Epithelial cell of esophagus (primary cell): ENCODE data around the gene SENP2.
A peak's percentile ranks its signal among the peaks of the same experiment; 100 is the strongest.

ENCODE experiments used
- DNase-seq: peaks from one replicate; pipeline ENCODE4 v3.0.0; 2010; ENCODE audit warnings: low read depth
- H3K4me3 ChIP-seq: 2 replicates; pipeline ENCODE4 v1.5.1; 2011; ENCODE audit warnings: mild to moderate bottlenecking, low read length, control low read depth
- CTCF ChIP-seq: IDR thresholded peaks from 2 replicates; pipeline ENCODE4 v1.5.1; 2011; ENCODE audit warnings: low read depth, mild to moderate bottlenecking, low read length, control low read depth, inconsistent platforms; ENCODE audit not compliant: insufficient read depth; ENCODE audit errors: missing control alignments

SENP2 gene

GRCh38 chr3:185653949-185654757, 68.1 kb downstream of the SENP2 start:
- no peak overlapping the region for H3K4me3 ChIP-seq
- DNase-seq = no peak
- TF ChIP-seq CTCF = no peak

GRCh38 chr3:185654758-185655145, 68.7 kb downstream of the SENP2 start:
- no peak for DNase-seq
- no peak overlapping the region for H3K4me3 ChIP-seq
- no peak for TF ChIP-seq CTCF

- H3K4me3 ChIP-seq = no peak overlapping the region
- no peak for TF ChIP-seq CTCF
- DNase-seq = no peak
Measured at GRCh38 chr3:185655426-185656320, 69.6 kb downstream of the SENP2 start.

GRCh38 chr3:185656321-185656840, 70.3 kb downstream of the SENP2 start:
- H3K4me3 ChIP-seq = no peak overlapping the region
- DNase-seq = peak; percentile 90

GRCh38 chr3:185657211-185657610, 71.1 kb downstream of the SENP2 start:
- TF ChIP-seq CTCF = no peak
- H3K4me3 ChIP-seq = no peak overlapping the region
- DNase-seq = no peak

More at GRCh38 chr3:185656321-185656840, 70.3 kb downstream of the SENP2 start:
- TF ChIP-seq CTCF = no peak

GRCh38 chr3:185657691-185658503, 71.8 kb downstream of the SENP2 start:
- no peak for TF ChIP-seq CTCF
- no peak for DNase-seq
- H3K4me3 ChIP-seq = no peak overlapping the region
